PFSK-1 (cell line): ENCODE data around the gene ATN1.

Source experiments
- FOXP2 ChIP-seq: optimal IDR thresholded peaks from 2 replicates; pipeline ENCODE3; 2011; ENCODE audit warnings: borderline replicate concordance, control low read depth, inconsistent platforms; ENCODE audit not compliant: insufficient read depth; ENCODE audit errors: extremely low read length, extremely low read depth
- POLR2AphosphoS5 ChIP-seq: IDR thresholded peaks from 2 replicates; pipeline ENCODE4 v1.6.1; 2012; ENCODE audit warnings: low read depth, mild to moderate bottlenecking, control low read depth, low read length, moderate library complexity
- REST ChIP-seq, 2 experiments: IDR thresholded peaks; 2 replicates each; pipeline versions ENCODE4 v1.6.1 to v1.8.0; 2011 to 2012; ENCODE audit warnings: low read depth in 2 of 2, low read length in 2 of 2, control low read depth in 1 of 2, inconsistent platforms in 1 of 2, mild to moderate bottlenecking in 1 of 2, moderate library complexity in 1 of 2; ENCODE audit not compliant: insufficient read depth in 1 of 2
- SIN3A ChIP-seq: IDR thresholded peaks from 2 replicates; pipeline ENCODE4 v1.6.1; 2012; ENCODE audit warnings: mild to moderate bottlenecking, low read length, moderate library complexity, borderline replicate concordance; ENCODE audit not compliant: insufficient read depth
- TAF1 ChIP-seq: IDR thresholded peaks from 2 replicates; pipeline ENCODE4 v1.6.1; 2012; ENCODE audit warnings: low read length, control low read depth, borderline replicate concordance; ENCODE audit not compliant: insufficient read depth

GRCh38 chr12:6887460-6887859 lies 40.3 kb upstream of the ATN1 start:
- TF ChIP-seq REST (IDR thresholded peaks at IDR 0.05; ENCODE audit: insufficient read depth in 1 of 2, low read depth in 2 of 2, low read length in 2 of 2): no peak
- TF ChIP-seq POLR2AphosphoS5: no peak
- TF ChIP-seq SIN3A: no peak
- no peak for TF ChIP-seq TAF1
- no peak for TF ChIP-seq FOXP2
